ENCODE measurements around the gene RHEB. TPM values are rescaled to one million over a fixed set of nuclear protein-coding genes. Genes with fewer than 3 reads are reported as not detected.

Gene RHEB
- total and polyA plus RNA-seq, 2 of the 4 experiments (the other 2 are of a cell fraction) = 19.7 to 67.2 TPM

- no peak overlapping the region for H3K23ac ChIP-seq (ENCODE audit: low read depth, low read length)
- H4K8ac ChIP-seq (ENCODE audit: low read depth in 2 of 2, low read length in 2 of 2) = no peak overlapping the region
- H3K79me1 ChIP-seq (ENCODE audit: low read depth in 1 of 2, low read length in 2 of 2) = peaks cover 3 to 68% of the 10 kb centered on the region in 2 experiments; a peak in 2 of 4 replicates
- H3K14ac ChIP-seq (replicated peaks; ENCODE audit: low read depth, low read length) = no peak overlapping the region
- H3K9ac ChIP-seq (ENCODE audit: low read depth, low read length) = no peak overlapping the region
- H3K18ac ChIP-seq (ENCODE audit: low read depth, low read length) = no peak overlapping the region
- intact Hi-C loops (cut with micrococcal nuclease) = loop anchor here (5.0 kb wide), 1 partner anchor 114 kb away; no protein-coding TSS in a partner anchor
- POLR2A ChIA-PET (ENCODE audit: unreplicated experiment) = no interaction called here
- no peak overlapping the region for H3K4me2 ChIP-seq (ENCODE audit: low read depth, low read length)
- no peak overlapping the region for H2AFZ ChIP-seq (replicated peaks; ENCODE audit: low read length, poor library complexity)
- no peak overlapping the region for H2AK9ac ChIP-seq (replicated peaks; ENCODE audit: low read depth, low read length, poor library complexity)
- H3K4me1 ChIP-seq (ENCODE audit: control insufficient read depth, insufficient read depth, low read length) = peaks cover 31% of the 10 kb centered on the region
- H3K27ac ChIP-seq (ENCODE audit: insufficient read depth, low read length) = no peak overlapping the region
- WGBS, 2 experiments (ENCODE audit: extremely low coverage in 2 of 2, insufficient read length in 1 of 2) = no CpG with 5 or more reads among the region's 2 CpGs
- peaks cover 30% of the 10 kb centered on the region for H3K9me1 ChIP-seq (ENCODE audit: insufficient read depth, low read length)
- H3K56ac ChIP-seq (ENCODE audit: extremely low read depth, insufficient read depth, low read length) = no peak overlapping the region
- H2AK5ac ChIP-seq (ENCODE audit: low read depth, low read length) = no peak overlapping the region
- H3K27me3 ChIP-seq (ENCODE audit: control insufficient read depth, insufficient read depth, low read length) = no peaks in the 10 kb centered on the region
- in situ Hi-C loops (cut with MboI; ENCODE audit: low sequenced_read_pairs) = no loop called here
- H4K5ac ChIP-seq (ENCODE audit: low read depth, low read length) = no peak overlapping the region
- H2BK20ac ChIP-seq (ENCODE audit: low read depth, low read length) = no peak overlapping the region
- BruUV-seq (replicated peaks) = no TSS peak
- dilution Hi-C loops (cut with HindIII; ENCODE audit: low sequenced_read_pairs, unreplicated experiment) = no loop called here
- CTCF ChIA-PET = interaction anchor here (1.6 kb wide), 1 partner anchor 17 kb away, joined by 4 read pairs; no protein-coding TSS in a partner anchor
- no peaks in the 10 kb centered on the region; the same call in 1 of the 2 replicates for H3K36me3 ChIP-seq (ENCODE audit: control insufficient read depth, insufficient read depth, low read length)
- H3K9me3 ChIP-seq (ENCODE audit: control insufficient read depth, insufficient read depth, low read length) = no peaks in the 10 kb centered on the region
- no peak overlapping the region for H3K4me3 ChIP-seq (ENCODE audit: insufficient read depth, low read depth, low read length)
- no peak overlapping the region for H3K4ac ChIP-seq (ENCODE audit: low read depth, low read length)
- no peak overlapping the region for H2BK5ac ChIP-seq (ENCODE audit: low read depth, low read length, poor library complexity, severe bottlenecking)
- H4K91ac ChIP-seq (ENCODE audit: insufficient read depth, low read depth, low read length) = no peak overlapping the region
- no peak overlapping the region for H2BK15ac ChIP-seq (ENCODE audit: low read depth, low read length)
- ATAC-seq (ENCODE audit: low read depth) = no peak
- TF ChIP-seq POLR2A (IDR thresholded peaks at IDR 0.05; ENCODE audit: low read depth, low read length) (no peak), ELK1 (IDR thresholded peaks at IDR 0.05; ENCODE audit: borderline replicate concordance, low read depth, low read length) (no peak), CEBPB (IDR thresholded peaks at IDR 0.05; ENCODE audit: low read depth, low read length) (no peak), RFX5 (IDR thresholded peaks at IDR 0.05; ENCODE audit: low read depth, low read length) (no peak), MAFK (IDR thresholded peaks at IDR 0.05; ENCODE audit: low read depth, low read length) (no peak)
- peaks cover 93% of the 10 kb centered on the region for H4K20me1 ChIP-seq (ENCODE audit: insufficient read depth, low read length)
- no peak overlapping the region for H2BK120ac ChIP-seq (ENCODE audit: low read depth, low read length)
- DNase-seq = no peak
Measured at GRCh38 chr7:151507806-151508205, 11.9 kb downstream of the RHEB start.
